ENCODE measurements around the gene LRRC8C. TPM values are rescaled to one million over a fixed set of nuclear protein-coding genes. Genes with fewer than 3 reads are reported as not detected.

Gene LRRC8C
- total and polyA plus RNA-seq, 2 donors (not counting 1 experiment from before 2014, with no cell fraction given): 3.9 to 6.8 TPM

- ChIA-PET CTCF (interaction anchor here (0.9 to 1.3 kb wide), 3 partner anchors 9 to 119 kb away, joined by 3 read pairs; no protein-coding TSS in a partner anchor), POLR2A (no interaction called here)
- no peaks in the 10 kb centered on the region for H4K20me1 ChIP-seq (ENCODE audit: control insufficient read depth, insufficient read depth, low read length, poor library complexity, severe bottlenecking)
- peaks cover 10% of the 10 kb centered on the region for H3K9me3 Mint-ChIP-seq (ENCODE audit: insufficient read depth)
- no CpG with 5 or more reads among the region's 2 CpGs for WGBS (ENCODE audit: insufficient coverage)
- intact Hi-C loops (cut with micrococcal nuclease): no loop called here
- no peaks in the 10 kb centered on the region for H3K36me3 ChIP-seq (replicated peaks in 1 of 2; ENCODE audit: control extremely low read depth in 1 of 2, control insufficient read depth in 1 of 2, extremely low read depth in 1 of 2, insufficient read depth in 2 of 2, low read length in 1 of 2)
- no peaks in the 10 kb centered on the region for H3K4me1 ChIP-seq (ENCODE audit: control insufficient read depth in 2 of 2, insufficient read depth in 2 of 2, low read length in 2 of 2)
- no peaks in the 10 kb centered on the region for H3K27me3 ChIP-seq (replicated peaks in 1 of 4; ENCODE audit: control extremely low read depth in 1 of 4, control insufficient read depth in 3 of 4, insufficient read depth in 4 of 4, low read length in 3 of 4)
- no peak overlapping the region for H3K9ac ChIP-seq (ENCODE audit: low read length)
- ATAC-seq (ENCODE audit: low read depth): no peak
- TF ChIP-seq EZH2 (IDR thresholded peaks at IDR 0.05; ENCODE audit: borderline replicate concordance, insufficient read depth, low read depth, low read length, poor library complexity, severe bottlenecking) (no peak), CTCF (IDR thresholded peaks at IDR 0.05) (no peak)
- peaks cover 3% of the 10 kb centered on the region for H3K4me1 Mint-ChIP-seq
- DNase-seq: no peak
- no peak overlapping the region for H3K27ac ChIP-seq (ENCODE audit: low read length in 2 of 2)
- no peak overlapping the region for H3K4me2 ChIP-seq (replicated peaks; ENCODE audit: low read depth, low read length, poor library complexity, severe bottlenecking)
- no peak overlapping the region for H3K27ac Mint-ChIP-seq
- H3K9me3 ChIP-seq (ENCODE audit: control extremely low read depth in 1 of 3, control insufficient read depth in 2 of 3, insufficient read depth in 1 of 3, low read length in 2 of 3): peaks cover 0 to 3% (median 2%) of the 10 kb centered on the region in 3 donors
- H3K4me3 Mint-ChIP-seq: no peak overlapping the region
- no peaks in the 10 kb centered on the region for H3K27me3 Mint-ChIP-seq
- H2AFZ ChIP-seq (ENCODE audit: insufficient read depth, low read depth, low read length, poor library complexity, severe bottlenecking): no peak overlapping the region
- no peak overlapping the region for H3K4me3 ChIP-seq (ENCODE audit: control extremely low read depth in 1 of 5, extremely low read depth in 1 of 5, insufficient read depth in 1 of 5, low read depth in 2 of 5, low read length in 4 of 5)
- H3K79me2 ChIP-seq (ENCODE audit: control insufficient read depth, insufficient read depth, low read length): peaks cover 78% of the 10 kb centered on the region
These were observed 10.7 kb downstream of the LRRC8C start for GRCh38 chr1:89643577-89643976.

DNA sequence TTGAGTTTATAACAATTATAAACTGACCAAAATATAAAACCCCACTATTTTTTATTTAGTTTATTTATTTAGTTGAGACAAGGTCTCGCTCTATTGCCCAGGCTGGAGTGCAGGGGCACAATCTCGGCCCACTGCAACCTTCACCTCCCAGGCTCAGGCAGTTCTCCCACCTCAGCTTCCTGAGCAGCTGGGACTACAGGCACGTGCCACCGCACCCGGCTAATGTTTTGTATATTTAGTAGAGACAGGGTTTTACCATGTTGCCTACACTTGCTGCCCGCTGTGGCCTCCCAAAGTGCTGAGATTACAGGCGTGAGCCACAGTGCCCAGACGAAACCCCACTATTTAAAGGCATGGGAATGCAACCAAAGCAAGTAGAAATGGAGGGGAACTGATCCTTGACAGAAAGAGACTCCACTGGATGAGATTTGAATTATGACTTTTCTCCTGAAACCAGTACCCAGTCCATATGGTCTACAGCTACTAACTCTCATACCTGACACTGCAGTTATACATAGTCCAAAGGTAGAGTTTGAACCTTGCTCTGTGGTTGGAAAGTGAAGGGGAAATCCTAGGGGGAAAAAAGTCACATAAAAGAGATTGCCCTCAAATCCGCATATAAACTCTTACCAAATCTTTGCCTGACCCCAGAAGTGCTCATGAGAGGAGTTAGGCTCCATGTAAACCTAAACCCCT lies 11.3 kb downstream of the LRRC8C start:
- TF ChIP-seq EZH2 (IDR thresholded peaks at IDR 0.05; ENCODE audit: borderline replicate concordance, insufficient read depth, low read depth, low read length, poor library complexity, severe bottlenecking) (no peak), CTCF (IDR thresholded peaks at IDR 0.05) (no peak)
- peaks cover 80% of the 10 kb centered on the region for H3K79me2 ChIP-seq (ENCODE audit: control insufficient read depth, insufficient read depth, low read length)
- no peak for ATAC-seq (ENCODE audit: low read depth)
- H4K20me1 ChIP-seq (ENCODE audit: control insufficient read depth, insufficient read depth, low read length, poor library complexity, severe bottlenecking): no peaks in the 10 kb centered on the region
- peaks cover 0 to 6% of the 10 kb centered on the region in 2 donors for H3K4me1 ChIP-seq (ENCODE audit: control insufficient read depth in 2 of 2, insufficient read depth in 2 of 2, low read length in 2 of 2)
- CTCF ChIA-PET: interaction anchor here (0.9 to 1.3 kb wide), 3 partner anchors 10 to 119 kb away, joined by 3 read pairs; no protein-coding TSS in a partner anchor
- Mint-ChIP-seq H3K4me3 (no peak overlapping the region), H3K27ac (no peak overlapping the region), H3K27me3 (no peaks in the 10 kb centered on the region), H3K9me3 (ENCODE audit: insufficient read depth) (peaks cover 10% of the 10 kb centered on the region), H3K4me1 (peaks cover 7% of the 10 kb centered on the region)
- H2AFZ ChIP-seq (ENCODE audit: insufficient read depth, low read depth, low read length, poor library complexity, severe bottlenecking): no peak overlapping the region
- H3K4me2 ChIP-seq (replicated peaks; ENCODE audit: low read depth, low read length, poor library complexity, severe bottlenecking): no peak overlapping the region
- no peaks in the 10 kb centered on the region for H3K27me3 ChIP-seq (replicated peaks in 1 of 4; ENCODE audit: control extremely low read depth in 1 of 4, control insufficient read depth in 3 of 4, insufficient read depth in 4 of 4, low read length in 3 of 4)
- H3K9ac ChIP-seq (ENCODE audit: low read length): no peak overlapping the region
- H3K36me3 ChIP-seq (replicated peaks in 1 of 2; ENCODE audit: control extremely low read depth in 1 of 2, control insufficient read depth in 1 of 2, extremely low read depth in 1 of 2, insufficient read depth in 2 of 2, low read length in 1 of 2): no peaks in the 10 kb centered on the region
- intact Hi-C loops (cut with micrococcal nuclease): no loop called here
- H3K27ac ChIP-seq (ENCODE audit: low read length in 2 of 2): no peak overlapping the region
- 83% methylated on average over 1 of the region's 9 CpGs for WGBS (ENCODE audit: insufficient coverage)
- no peak overlapping the region for H3K4me3 ChIP-seq (ENCODE audit: control extremely low read depth in 1 of 5, extremely low read depth in 1 of 5, insufficient read depth in 1 of 5, low read depth in 2 of 5, low read length in 4 of 5)
- H3K9me3 ChIP-seq (ENCODE audit: control extremely low read depth in 1 of 3, control insufficient read depth in 2 of 3, insufficient read depth in 1 of 3, low read length in 2 of 3): peaks cover 0 to 3% (median 2%) of the 10 kb centered on the region in 3 donors
- DNase-seq: no peak
- POLR2A ChIA-PET: no interaction called here
